H9 (cell line): ENCODE results near the gene TSPAN11. TPM values are rescaled to one million over a fixed set of nuclear protein-coding genes. Genes with fewer than 3 reads are reported as not detected.

Experiments
- DNase-seq: peaks from one replicate; pipeline ENCODE4 v3.0.0-alpha.2; 2017
- H2AFZ ChIP-seq: one replicate; pipeline ENCODE4 v1.6.1; 2013; ENCODE audit warnings: mild to moderate bottlenecking, low read length, control low read depth, moderate library complexity
- H2AK5ac ChIP-seq: 2 replicates; pipeline ENCODE4 v1.6.1; 2013; ENCODE audit warnings: low read length, control low read depth, mixed read lengths; ENCODE audit not compliant: insufficient read length
- H2BK120ac ChIP-seq: one replicate; pipeline ENCODE4 v1.6.1; 2013; ENCODE audit warnings: low read depth, mild to moderate bottlenecking, low read length, control low read depth, inconsistent platforms; ENCODE audit not compliant: poor library complexity, severe bottlenecking
- H2BK12ac ChIP-seq: 2 replicates; pipeline ENCODE4 v1.6.1; 2013; ENCODE audit warnings: low read length, control low read depth, mixed read lengths, low read depth; ENCODE audit not compliant: insufficient read length
- H2BK15ac ChIP-seq: 2 replicates; pipeline ENCODE4 v1.6.1; 2013; ENCODE audit warnings: low read depth, low read length, control low read depth
- H2BK20ac ChIP-seq: one replicate; pipeline ENCODE4 v1.6.1; 2013; ENCODE audit warnings: low read depth, mild to moderate bottlenecking, low read length, control low read depth, inconsistent platforms; ENCODE audit not compliant: poor library complexity, severe bottlenecking
- H2BK5ac ChIP-seq: 2 replicates; pipeline ENCODE4 v1.6.1; 2013; ENCODE audit warnings: low read length, control low read depth, mixed read lengths; ENCODE audit not compliant: insufficient read length
- H3K14ac ChIP-seq: 2 replicates; pipeline ENCODE4 v1.6.1; 2013; ENCODE audit warnings: low read length, control low read depth; ENCODE audit not compliant: insufficient read depth
- H3K18ac ChIP-seq: 2 replicates; pipeline ENCODE4 v1.6.1; 2013; ENCODE audit warnings: low read depth, mild to moderate bottlenecking, mixed read lengths, low read length, control low read depth; ENCODE audit not compliant: insufficient read length
- H3K23ac ChIP-seq: 2 replicates; pipeline ENCODE4 v1.6.1; 2013; ENCODE audit warnings: low read length, control low read depth, mixed read lengths, low read depth; ENCODE audit not compliant: insufficient read length
- H3K23me2 ChIP-seq: 2 replicates; pipeline ENCODE4 v1.6.1; 2013; ENCODE audit warnings: low read depth, mild to moderate bottlenecking, mixed read lengths, low read length, control low read depth; ENCODE audit not compliant: insufficient read length, poor library complexity, severe bottlenecking
- H3K27ac ChIP-seq: 2 replicates; pipeline ENCODE4 v1.5.1; 2013; ENCODE audit warnings: low read length, control low read depth, mixed read lengths, low read depth; ENCODE audit not compliant: insufficient read length
- H3K27me3 ChIP-seq: 2 replicates; pipeline ENCODE4 v1.6.1; 2013; ENCODE audit warnings: low read length, control low read depth, inconsistent platforms; ENCODE audit not compliant: insufficient read depth
- H3K4ac ChIP-seq: 2 replicates; pipeline ENCODE4 v1.6.1; 2013; ENCODE audit warnings: low read depth, mild to moderate bottlenecking, control low read depth, inconsistent platforms, low read length, moderate library complexity
- H3K4me1 ChIP-seq: 2 replicates; pipeline ENCODE4 v1.6.1; 2013; ENCODE audit warnings: low read length, control low read depth, inconsistent platforms; ENCODE audit not compliant: insufficient read depth
- H3K4me2 ChIP-seq: 2 replicates; pipeline ENCODE4 v1.6.1; 2013; ENCODE audit warnings: low read length, control low read depth, mixed read lengths; ENCODE audit not compliant: insufficient read length, insufficient read depth
- H3K56ac ChIP-seq: 2 replicates; pipeline ENCODE4 v1.6.1; 2013; ENCODE audit warnings: low read depth, mild to moderate bottlenecking, mixed read lengths, low read length, control low read depth; ENCODE audit not compliant: insufficient read length
- H3K79me1 ChIP-seq: 2 replicates; pipeline ENCODE4 v1.6.1; 2013; ENCODE audit warnings: low read depth, mild to moderate bottlenecking, moderate library complexity, low read length, control low read depth, inconsistent platforms; ENCODE audit not compliant: insufficient read depth, poor library complexity, severe bottlenecking
- H3K79me2 ChIP-seq: 2 replicates; pipeline ENCODE4 v1.6.1; 2013; ENCODE audit warnings: low read length, control low read depth, inconsistent platforms; ENCODE audit not compliant: insufficient read depth
- H3K9ac ChIP-seq: 2 replicates; pipeline ENCODE4 v1.6.1; 2013; ENCODE audit warnings: low read length, control low read depth, mixed read lengths; ENCODE audit not compliant: insufficient read length; ENCODE audit errors: extremely low read depth
- H3K9me3 ChIP-seq: one replicate; pipeline ENCODE4 v1.6.1; 2013; ENCODE audit warnings: low read depth, low read length, inconsistent platforms; ENCODE audit not compliant: control insufficient read depth
- H3T11ph ChIP-seq: one replicate; pipeline ENCODE4 v1.6.1; 2013; ENCODE audit warnings: mild to moderate bottlenecking, low read length, control low read depth, inconsistent platforms
- H4K20me1 ChIP-seq: one replicate; pipeline ENCODE4 v1.6.1; 2013; ENCODE audit not compliant: control insufficient read depth, insufficient read length, insufficient read depth
- H4K5ac ChIP-seq: 2 replicates; pipeline ENCODE4 v1.6.1; 2013; ENCODE audit warnings: low read depth, mild to moderate bottlenecking, mixed read lengths, low read length, control low read depth; ENCODE audit not compliant: insufficient read length
- H4K8ac ChIP-seq: replicated peaks from 2 replicates; pipeline ENCODE4 v1.6.1; 2013; ENCODE audit warnings: low read length, control low read depth, mixed read lengths, low read depth; ENCODE audit not compliant: insufficient read length
- H4K91ac ChIP-seq: 2 replicates; pipeline ENCODE4 v1.6.1; 2013; ENCODE audit warnings: low read depth, mild to moderate bottlenecking, moderate library complexity, mixed read lengths, low read length, control low read depth; ENCODE audit not compliant: insufficient read length
- H3K27ac Mint-ChIP-seq, 3 experiments: 2 replicates in 2 of 3; 3 replicates in 1 of 3; pipeline ENCODE4 v1.8.0; 2020 to 2021; ENCODE audit warnings: mixed read lengths in 3 of 3, mild to moderate bottlenecking in 1 of 3, moderate library complexity in 1 of 3
- H3K27me3 Mint-ChIP-seq: 2 replicates; pipeline ENCODE4 v1.8.0; 2021; ENCODE audit warnings: low read depth, mild to moderate bottlenecking, moderate library complexity, mixed read lengths
- H3K36me3 Mint-ChIP-seq, 3 experiments: 2 replicates in 2 of 3; 3 replicates in 1 of 3; pipeline ENCODE4 v1.8.0; 2020 to 2021; ENCODE audit warnings: low read depth in 3 of 3, mixed read lengths in 3 of 3; ENCODE audit not compliant: insufficient read depth in 1 of 3
- H3K4me1 Mint-ChIP-seq, 2 experiments: 2 replicates each; pipeline ENCODE4 v1.8.0; 2020; ENCODE audit warnings: mixed read lengths in 2 of 2
- H3K4me3 Mint-ChIP-seq, 2 experiments: 2 replicates in 1 of 2; 3 replicates in 1 of 2; pipeline ENCODE4 v1.8.0; 2020 to 2021; ENCODE audit warnings: mild to moderate bottlenecking in 2 of 2, mixed read lengths in 2 of 2, moderate library complexity in 1 of 2
- H3K9me3 Mint-ChIP-seq, 2 experiments: 2 replicates in 1 of 2; 3 replicates in 1 of 2; pipeline ENCODE4 v1.8.0; 2020; ENCODE audit warnings: mild to moderate bottlenecking in 2 of 2, mixed read lengths in 2 of 2, moderate library complexity in 1 of 2
- CTCF ChIP-seq: fragments of 200-600 bp; sonication (generic); conservative IDR thresholded peaks from 3 replicates; pipeline ENCODE4 v1.8.0; 2021; ENCODE audit warnings: antibody characterized with exemption, mild to moderate bottlenecking
- WGBS: extraction: QIAGEN DNeasy Blood & Tissue Kit; methylation state at CpG from one replicate; pipeline ENCODE4 v1.1.7; 2013; ENCODE audit warnings: missing lambda C conversion rate, low lambda C conversion rate, mixed read lengths; ENCODE audit not compliant: insufficient read length; ENCODE audit errors: extremely low coverage; 5-methylcytosine and 5-hydroxymethylcytosine counted together
- total RNA-seq: library from RNA; stranded (reverse); gene quantifications from 2 replicates; pipeline ENCODE4 v1.2.1, GENCODE V29; 2021

TSPAN11 gene
- total RNA-seq, 1 experiment from 2014 or later: 4.2 TPM

- no peak overlapping the region for H3K27ac ChIP-seq
- no peak overlapping the region for H3T11ph ChIP-seq
- H3K4me2 ChIP-seq: no peak overlapping the region
- Mint-ChIP-seq H3K27ac (no peak overlapping the region), H3K4me1 (peaks cover 10 to 16% of the 10 kb centered on the region in 2 experiments), H3K4me3 (no peak overlapping the region), H3K27me3 (peaks cover 32% of the 10 kb centered on the region), H3K36me3 (peaks cover 0 to 9% (median 3%) of the 10 kb centered on the region in 3 experiments; a peak in 3 of 7 replicates), H3K9me3 (peaks cover 8 to 11% of the 10 kb centered on the region in 2 experiments; a peak in 4 of 5 replicates)
- H3K56ac ChIP-seq: no peak overlapping the region
- no peak overlapping the region for H3K23ac ChIP-seq
- no peaks in the 10 kb centered on the region; the same call in 1 of the 2 replicates for H3K4me1 ChIP-seq
- H3K9me3 ChIP-seq: no peaks in the 10 kb centered on the region
- WGBS: no CpG with 5 or more reads among the region's 3 CpGs
- no peaks in the 10 kb centered on the region for H4K20me1 ChIP-seq
- no peak overlapping the region for H4K8ac ChIP-seq
- no peak overlapping the region for H2BK12ac ChIP-seq
- H3K23me2 ChIP-seq: no peaks in the 10 kb centered on the region
- no peak overlapping the region for H3K9ac ChIP-seq
- H2BK5ac ChIP-seq: no peak overlapping the region
- H3K14ac ChIP-seq: no peak overlapping the region
- TF ChIP-seq CTCF: no peak
- H2BK120ac ChIP-seq: no peak overlapping the region
- H3K79me1 ChIP-seq: no peaks in the 10 kb centered on the region
- H2AK5ac ChIP-seq: no peak overlapping the region
- no peaks in the 10 kb centered on the region for H3K79me2 ChIP-seq
- H4K5ac ChIP-seq: no peak overlapping the region
- no peaks in the 10 kb centered on the region; the same call in 1 of the 2 replicates for H3K27me3 ChIP-seq
- H3K18ac ChIP-seq: no peak overlapping the region
- no peak for DNase-seq
- H2BK20ac ChIP-seq: no peak overlapping the region
- no peak overlapping the region for H2BK15ac ChIP-seq
- no peak overlapping the region for H4K91ac ChIP-seq
- H2AFZ ChIP-seq: no peak overlapping the region
- H3K4ac ChIP-seq: no peak overlapping the region
Measured at GRCh38 chr12:30932881-30933280, 6.3 kb downstream of the TSPAN11 start.
